Stimulated activated CD4-positive, alpha-beta T cell treated with anti-CD3 and anti-CD28 coated beads, Interleukin-1b, Interleukin-23, amount 100 ng/mL, for 4 hours (primary cell): ENCODE results near the gene TREX2.
A peak's percentile ranks its signal among the peaks of the same experiment; 100 is the strongest.
"Not testable (repeated sequence)": the region's sequence is repeated elsewhere in the genome, so short reads cannot be mapped to it uniquely, and the experiment has no call there.

Experiments used
- DNase-seq, 2 donors: peaks; one replicate each; pipeline ENCODE4 v3.0.0-alpha.2; 2020; ENCODE audit warnings: low read depth in 2 of 2

Gene TREX2

GRCh38 chrX:153408871-153409351 lies 36.9 kb downstream of the TREX2 start:
- no peak for DNase-seq

DNA sequence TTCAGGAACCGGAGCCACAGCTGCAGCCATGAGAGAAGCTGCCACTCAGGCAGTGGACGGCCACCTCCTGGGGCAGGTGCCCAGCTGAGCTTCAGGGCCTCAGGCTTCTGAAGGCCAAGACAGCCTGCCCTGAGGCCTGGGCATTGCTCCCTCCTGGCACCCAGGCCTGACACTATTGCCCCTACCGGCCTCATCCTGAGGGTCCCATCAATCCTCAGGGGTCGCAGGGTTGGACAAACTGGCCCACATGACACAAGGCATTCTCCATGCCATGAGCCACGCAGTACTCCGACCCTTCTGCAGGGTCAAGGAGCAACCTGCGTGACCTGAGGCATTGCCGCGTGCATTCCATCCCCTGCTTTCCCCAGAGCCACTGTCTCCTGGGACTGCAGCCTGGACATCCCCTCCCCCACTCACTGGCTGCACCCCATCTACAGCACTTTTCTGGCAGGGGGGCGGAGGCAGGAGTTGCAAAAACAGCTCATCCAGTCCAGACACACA lies 37.6 kb downstream of the TREX2 start:
- no peak for DNase-seq

- no peak for DNase-seq
Measured at GRCh38 chrX:153407736-153408135, 38.1 kb downstream of the TREX2 start.

DNA sequence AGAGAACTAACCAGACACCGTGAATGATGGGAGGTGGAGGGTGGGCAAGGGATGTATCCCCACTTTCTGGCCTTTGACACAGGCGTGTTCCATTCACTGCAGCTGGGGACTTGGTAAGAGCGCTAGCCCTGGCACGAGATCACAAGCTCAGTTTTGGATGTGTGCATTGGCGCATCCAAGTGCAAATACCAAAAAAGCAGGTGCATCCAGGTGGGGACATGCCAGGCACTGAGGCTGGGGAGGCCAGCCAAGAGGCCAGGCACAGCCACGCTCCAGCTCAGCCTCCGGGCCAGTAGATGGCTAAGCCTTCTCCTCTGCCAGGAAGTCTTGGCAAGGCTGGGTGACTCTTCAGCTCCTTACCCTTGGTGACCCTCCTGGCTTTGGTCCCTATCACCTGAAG lies 39.0 kb downstream of the TREX2 start:
- DNase-seq, result no peak

DNA sequence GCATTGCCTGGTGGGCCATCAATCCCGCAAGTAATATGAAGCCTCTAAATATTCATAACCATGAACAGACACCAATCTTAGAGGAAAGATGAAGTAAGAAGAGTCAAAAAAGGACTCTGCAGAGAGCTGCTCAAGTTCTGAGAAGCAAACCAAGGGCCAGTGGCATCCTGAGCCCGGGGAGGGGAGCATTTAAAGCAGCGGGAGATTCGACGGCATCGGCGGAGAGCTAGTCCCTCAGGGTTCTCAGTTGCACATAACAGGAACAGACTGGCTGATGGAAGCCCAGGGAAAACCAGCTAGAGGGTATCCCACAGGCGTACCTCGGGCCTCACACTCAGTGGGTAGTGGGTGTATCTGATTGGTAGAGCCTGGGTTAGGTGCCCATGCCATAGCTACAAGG lies 39.8 kb downstream of the TREX2 start:
- DNase-seq, result no peak

DNA sequence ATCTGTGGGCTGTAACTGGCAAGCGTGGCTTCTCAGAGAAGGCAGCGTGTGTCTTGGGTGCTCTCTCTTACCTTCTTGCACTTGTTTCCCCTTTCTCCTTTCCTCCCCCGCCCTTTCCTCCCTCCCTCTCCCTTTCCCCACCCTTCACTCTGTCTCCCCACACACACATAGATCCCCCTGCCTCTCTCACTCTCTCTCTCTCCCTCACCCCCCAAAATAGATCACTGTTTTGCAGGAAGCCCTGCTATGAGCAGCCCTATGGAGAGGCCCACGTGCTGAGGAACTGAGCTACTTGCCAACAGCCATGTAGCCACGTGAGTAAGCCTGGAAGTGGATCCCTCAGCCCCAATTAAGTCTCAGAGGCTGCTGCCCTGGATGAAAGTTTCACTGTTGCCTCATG lies 40.4 kb downstream of the TREX2 start:
- DNase-seq, result no peak

- DNase-seq, result not testable (repeated sequence)
Measured at GRCh38 chrX:153404333-153404732, 41.5 kb downstream of the TREX2 start.

GRCh38 chrX:153401133-153401764 lies 44.6 kb downstream of the TREX2 start, which contains the start of gene PNMA6E:
Gene PNMA6E, minus strand, starts transcription at chrX:153401350. Its CDS starts 2,501 bp downstream, at chrX:153398849.
- DNase-seq, result no peak

DNA sequence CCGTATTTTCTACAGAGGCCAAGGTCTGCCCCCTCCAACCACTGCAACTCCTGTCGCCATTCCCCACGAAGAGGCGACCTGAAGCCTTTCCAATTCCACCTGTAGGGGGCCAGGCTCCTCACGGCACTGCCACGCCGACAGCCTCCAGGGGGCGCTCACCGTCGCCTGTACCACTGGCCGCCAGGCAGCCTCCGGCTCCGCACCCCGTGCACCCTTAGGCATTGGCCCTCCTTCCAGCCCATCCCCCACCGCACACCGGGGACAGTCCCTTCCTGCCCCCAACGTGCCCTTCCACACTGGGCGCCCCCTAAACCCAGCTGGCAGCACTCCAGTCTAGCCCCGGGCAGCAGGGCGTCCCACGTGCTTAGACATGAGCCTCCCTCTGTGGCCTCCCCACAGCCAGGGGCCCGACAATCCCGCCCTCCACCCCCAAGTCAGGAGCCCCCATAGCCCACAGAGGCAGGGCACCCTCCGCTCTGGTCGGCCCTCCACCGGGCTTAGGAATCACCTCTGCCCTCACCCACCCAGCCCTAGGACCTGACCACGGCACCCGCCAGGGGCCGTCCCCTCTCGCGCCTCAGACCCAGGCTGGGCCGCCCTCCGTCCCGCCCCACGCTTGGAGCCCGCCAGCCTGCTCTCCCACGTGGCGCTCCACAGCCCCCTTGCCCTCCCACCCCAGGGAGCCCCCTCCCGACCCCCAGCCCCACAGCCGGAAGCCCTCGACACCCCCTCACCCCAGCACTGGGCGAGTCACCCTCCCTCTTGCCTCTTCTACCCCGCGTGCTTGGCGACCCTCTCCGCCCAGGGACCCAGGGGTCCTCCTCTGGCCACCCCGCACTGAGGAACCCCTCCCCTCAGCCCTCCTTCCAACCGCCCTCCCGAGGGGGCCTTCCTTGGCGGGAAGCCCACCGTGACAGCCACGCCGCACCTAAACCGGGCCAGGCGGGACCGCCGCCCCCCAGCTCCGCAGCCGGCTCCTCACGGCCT lies 45.4 kb downstream of the TREX2 start:
- peak; percentile 34 to 43 for DNase-seq

DNA sequence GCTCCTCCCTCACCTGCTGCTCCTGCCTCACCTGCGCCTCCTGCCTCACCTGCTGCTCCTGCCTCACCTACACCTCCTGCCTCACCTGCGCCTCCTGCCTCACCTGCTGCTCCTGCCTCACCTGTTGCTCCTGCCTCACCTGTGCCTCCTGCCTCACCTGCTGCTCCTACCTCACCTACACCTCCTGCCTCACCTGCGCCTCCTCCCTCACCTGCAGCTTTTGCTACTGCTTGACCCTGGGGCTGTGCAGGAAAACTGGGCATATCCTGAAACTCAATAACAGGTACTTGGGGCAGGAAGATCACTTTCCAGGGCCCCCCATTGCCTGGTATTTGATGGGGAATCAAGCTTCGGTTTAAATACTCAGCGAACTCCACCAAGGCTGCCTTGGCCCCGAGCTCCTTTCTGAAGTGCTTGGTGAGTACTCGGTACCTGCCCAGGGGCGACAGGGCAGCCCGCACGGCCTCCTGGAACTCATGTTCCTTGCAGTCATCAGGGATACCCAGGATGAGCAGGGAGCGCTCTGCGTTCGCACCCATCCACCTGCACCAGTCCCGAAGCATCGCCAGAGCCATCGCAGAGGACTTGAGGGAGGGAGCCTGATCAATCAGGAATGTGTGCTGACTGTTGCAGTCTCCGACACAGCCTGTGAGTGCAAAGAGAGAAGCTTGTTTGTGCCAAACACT lies 47.4 kb downstream of the TREX2 start:
- DNase-seq, result no peak

GRCh38 chrX:153397256-153397960 lies 48.4 kb downstream of the TREX2 start:
- no peak for DNase-seq

DNA sequence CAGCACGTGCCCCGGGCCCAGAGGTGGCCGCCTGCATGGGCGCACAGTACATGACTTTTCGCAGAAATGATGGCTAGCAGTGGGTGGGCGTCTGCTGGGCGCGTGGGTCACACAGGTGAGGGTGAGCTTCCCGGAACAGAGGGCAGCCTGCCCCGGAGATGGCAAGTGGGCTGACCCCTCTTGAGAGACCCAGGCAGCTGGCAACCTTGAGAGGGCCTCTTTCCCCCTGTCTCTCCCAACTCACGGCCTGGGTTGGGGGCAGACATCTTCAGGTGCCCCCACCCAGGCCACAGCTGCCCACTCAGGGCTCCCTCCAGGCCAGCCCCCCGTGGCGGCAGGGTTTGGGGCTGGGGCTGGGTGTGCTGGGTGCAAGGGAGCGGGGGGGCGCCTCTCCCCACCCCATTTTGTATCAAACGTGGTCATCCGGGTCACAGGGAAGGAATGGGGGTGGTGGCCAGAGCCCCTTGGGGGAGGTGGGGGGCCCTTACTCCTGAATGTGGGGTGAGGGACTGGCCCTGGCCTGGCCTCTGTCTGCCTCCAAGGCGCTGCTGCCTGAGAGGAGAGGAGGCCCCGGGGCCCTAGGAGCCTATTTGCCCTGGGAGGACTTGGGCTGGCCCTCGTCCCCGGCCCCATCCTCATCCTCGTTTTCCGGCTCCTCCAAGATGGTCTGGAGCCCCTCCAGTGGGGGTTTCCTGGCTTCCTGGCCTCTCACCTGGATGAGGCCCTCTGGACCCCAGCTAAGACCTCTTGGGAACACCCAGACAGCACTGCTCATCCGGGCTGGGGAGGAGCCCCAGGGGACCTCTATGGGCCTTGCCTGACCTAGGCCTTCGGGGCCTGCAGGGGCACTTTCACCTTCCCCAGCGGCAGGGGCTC lies 49.3 kb downstream of the TREX2 start:
- no peak for DNase-seq

- no peak for DNase-seq
Measured at GRCh38 chrX:153395613-153396319, 50.1 kb downstream of the TREX2 start.

- DNase-seq, result no peak
Measured at GRCh38 chrX:153394612-153395011, 51.2 kb downstream of the TREX2 start.
